Smooth muscle cell of the coronary artery (primary cell): ENCODE results near the gene SPHK1. TPM values are rescaled to one million over a fixed set of nuclear protein-coding genes. Genes with fewer than 3 reads are reported as not detected.

ENCODE experiments used
- total RNA-seq: library from RNA; depleted of rRNA; stranded (reverse); fragments of >200 nt; gene quantifications from 2 replicates; pipeline ENCODE4 v1.2.3, GENCODE V29; 2014; ENCODE audit warnings: low replicate concordance

The SPHK1 gene, protein sequence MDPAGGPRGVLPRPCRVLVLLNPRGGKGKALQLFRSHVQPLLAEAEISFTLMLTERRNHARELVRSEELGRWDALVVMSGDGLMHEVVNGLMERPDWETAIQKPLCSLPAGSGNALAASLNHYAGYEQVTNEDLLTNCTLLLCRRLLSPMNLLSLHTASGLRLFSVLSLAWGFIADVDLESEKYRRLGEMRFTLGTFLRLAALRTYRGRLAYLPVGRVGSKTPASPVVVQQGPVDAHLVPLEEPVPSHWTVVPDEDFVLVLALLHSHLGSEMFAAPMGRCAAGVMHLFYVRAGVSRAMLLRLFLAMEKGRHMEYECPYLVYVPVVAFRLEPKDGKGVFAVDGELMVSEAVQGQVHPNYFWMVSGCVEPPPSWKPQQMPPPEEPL
- total RNA-seq, result 23.4 and 80.7 TPM in 2 replicates

DNA sequence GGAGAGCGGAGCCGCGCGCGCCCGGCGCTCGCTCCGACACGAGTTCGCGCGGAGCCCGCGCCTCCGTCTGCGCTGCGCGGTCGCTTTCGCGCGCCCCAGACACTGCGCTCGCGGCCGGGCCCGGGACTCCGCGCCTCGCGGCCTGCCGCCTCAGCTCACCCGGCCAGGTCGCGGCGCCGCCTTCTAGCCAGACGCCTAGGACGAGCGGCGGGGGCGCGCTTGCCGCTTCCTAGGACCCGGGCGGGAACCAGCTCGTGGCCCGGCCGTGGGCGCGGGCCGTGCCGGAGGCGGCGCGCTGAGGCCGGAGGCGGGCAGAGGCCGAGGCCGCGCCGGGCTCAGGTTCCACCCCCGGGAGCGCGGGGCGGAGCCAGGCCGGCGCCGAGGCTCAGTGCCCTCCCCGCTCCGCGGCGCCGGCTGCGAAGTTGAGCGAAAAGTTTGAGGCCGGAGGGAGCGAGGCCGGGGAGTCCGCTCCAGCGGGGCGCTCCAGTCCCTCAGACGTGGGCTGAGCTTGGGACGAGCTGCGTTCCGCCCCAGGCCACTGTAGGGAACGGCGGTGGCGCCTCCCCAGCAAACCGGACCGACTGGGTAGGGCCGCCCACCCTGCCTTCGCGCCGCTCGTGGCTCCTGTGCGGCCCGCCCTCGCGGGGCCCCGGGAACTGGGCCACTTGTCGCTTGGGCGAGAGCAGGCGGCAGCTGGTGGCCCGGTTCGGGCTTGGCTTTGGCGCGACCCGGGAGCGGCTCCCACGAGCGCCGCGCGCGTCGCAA is at the start of gene SPHK1:
SPHK1 (plus strand) TSS at position 388 of the 765 bp plus-strand sequence. CDS start 1,036 bp downstream, outside the sequence.

DNA sequence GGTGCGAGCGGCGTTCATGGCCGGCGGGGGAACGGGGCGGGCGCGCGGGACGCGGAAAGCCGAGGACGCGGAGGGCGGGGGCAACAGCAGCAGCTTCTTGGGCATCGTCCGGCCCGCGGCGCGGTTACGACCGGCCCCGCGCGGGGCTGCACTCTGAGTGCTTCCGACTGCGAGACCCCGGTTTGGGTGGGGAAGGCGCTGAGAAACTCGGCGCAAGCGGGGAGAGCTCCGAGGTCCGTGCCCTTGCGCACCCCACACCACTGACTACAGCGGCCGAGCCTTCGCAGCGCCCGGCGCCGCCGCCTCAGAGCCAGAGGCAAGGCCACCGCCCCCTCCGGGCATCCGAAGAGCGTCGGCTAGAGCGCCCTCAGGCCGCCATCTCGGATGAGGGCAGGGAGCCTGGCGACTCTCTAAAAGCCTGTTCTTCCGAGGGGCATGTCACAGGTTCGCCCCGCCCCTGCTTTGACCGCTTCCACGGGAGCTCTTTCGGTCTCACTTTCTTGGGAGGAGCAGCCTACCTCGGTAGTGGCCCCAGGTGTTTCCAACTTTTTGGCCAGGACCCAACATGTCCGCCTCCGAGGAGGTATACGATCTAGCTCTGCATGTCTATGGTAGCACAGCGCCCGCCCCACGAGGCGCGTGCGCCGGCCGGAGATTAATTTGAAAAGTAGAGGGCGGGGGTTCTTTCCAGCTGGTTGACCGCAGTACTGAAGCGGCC is 30.7 kb upstream of the SPHK1 start, which contains the start of gene PRPSAP1:
PRPSAP1 (minus strand) TSS at position 318 of the 718 bp plus-strand sequence; CDS start at position 105, 213 bp downstream.

Other genes with a start within 250 kb of the SPHK1 start
- not detected in 2 replicates for gene FOXJ1, start 243.4 kb upstream of the SPHK1 start, total RNA-seq
- gene RNF157, start 144.1 kb upstream of the SPHK1 start, total RNA-seq, result 2.3 TPM in 1 of 2 replicates, not detected in the other
- 1.6 and 2.6 TPM in 2 replicates for gene UBALD2, start 119.3 kb upstream of the SPHK1 start, total RNA-seq
- 2.3 and 6.0 TPM in 2 replicates for gene QRICH2, start 76.3 kb upstream of the SPHK1 start, total RNA-seq
- 27.8 and 28.0 TPM in 2 replicates for gene PRPSAP1, start 30.7 kb upstream of the SPHK1 start, total RNA-seq
- 15.7 and 39.7 TPM in 2 replicates for gene UBE2O, start 68.5 kb downstream of the SPHK1 start, total RNA-seq
- not detected in 2 replicates for gene AANAT, start 83.0 kb downstream of the SPHK1 start, total RNA-seq
- 1.2 and 5.9 TPM in 2 replicates for gene RHBDF2, start 116.8 kb downstream of the SPHK1 start, total RNA-seq
- gene CYGB, start 153.1 kb downstream of the SPHK1 start, total RNA-seq, result 3.8 and 20.4 TPM in 2 replicates
- 0.60 and 1.6 TPM in 2 replicates for gene PRCD, start 155.4 kb downstream of the SPHK1 start, total RNA-seq
- gene ST6GALNAC2, start 201.3 kb downstream of the SPHK1 start, total RNA-seq, result 0.23 and 4.0 TPM in 2 replicates